ENCODE results near the gene NCAN.

- TF ChIP-seq CTCF (IDR thresholded peaks at IDR 0.05) (no peak; the same call in 1 of the 2 replicates), REST (IDR thresholded peaks at IDR 0.05; ENCODE audit: insufficient read depth in 1 of 2, low read depth in 2 of 2, low read length in 1 of 2) (no peak), POLR2AphosphoS5 (IDR thresholded peaks at IDR 0.05; ENCODE audit: low read depth, low read length) (no peak)
Measured at GRCh38 chr19:19217099-19217498, 5.3 kb downstream of the NCAN start.
